OCI-LY7 (cell line): Measurements from ENCODE around the gene LONRF2. TPM values are rescaled to one million over a fixed set of nuclear protein-coding genes. Genes with fewer than 3 reads are reported as not detected.

ENCODE experiments used
- BruUV-seq: library from RNA; stranded (reverse); fragments of 400-500 nt; replicated peaks from 2 replicates; lab custom pipeline; 2021; lab: Mats Ljungman, UMichigan
- CTCF ChIA-PET: fragments of 300-600 bp; sonication (Branson Sonifier 250); formaldehyde crosslinking; loops from one replicate; lab custom pipeline; 2022; ENCODE audit warnings: antibody characterized with exemption; ENCODE audit not compliant: unreplicated experiment; lab: Charles Lee
- POLR2A ChIA-PET: fragments of 300-600 bp; sonication (Branson Sonifier 250); formaldehyde crosslinking; loops from one replicate; lab custom pipeline; 2022; ENCODE audit warnings: antibody characterized with exemption; lab: Charles Lee
- DNase-seq: peaks from one replicate; pipeline ENCODE4 v3.0.0-alpha.2; 2015; ENCODE audit warnings: low spot score
- H2AFZ ChIP-seq: fragments of 200-600 bp; sonication (generic), shearing (Covaris generic); 2 replicates; pipeline ENCODE4 v1.6.1; 2014; ENCODE audit warnings: mild to moderate bottlenecking, antibody characterized with exemption, low read length, moderate library complexity
- H3K27ac ChIP-seq: fragments of 200-600 bp; sonication (generic); 2 replicates; pipeline ENCODE4 v1.5.1; 2014; ENCODE audit warnings: mixed run types, low read depth, mild to moderate bottlenecking, moderate library complexity, low read length, inconsistent platforms; ENCODE audit not compliant: poor library complexity, severe bottlenecking
- H3K36me3 ChIP-seq: fragments of 200-600 bp; sonication (generic); 2 replicates; pipeline ENCODE4 v1.6.1; 2014; ENCODE audit warnings: mild to moderate bottlenecking, antibody characterized with exemption, low read length, moderate library complexity, mixed read lengths; ENCODE audit not compliant: insufficient read depth
- H3K4me1 ChIP-seq: fragments of 200-600 bp; sonication (generic); 2 replicates; pipeline ENCODE4 v1.5.1; 2014; ENCODE audit warnings: mild to moderate bottlenecking, low read length; ENCODE audit not compliant: insufficient read depth, poor library complexity, severe bottlenecking
- H3K4me2 ChIP-seq: fragments of 200-600 bp; sonication (generic); 2 replicates; pipeline ENCODE4 v1.6.1; 2014; ENCODE audit warnings: mild to moderate bottlenecking, low read length
- H3K4me3 ChIP-seq: fragments of 200-600 bp; sonication (generic); 2 replicates; pipeline ENCODE4 v1.5.1; 2014; ENCODE audit warnings: mild to moderate bottlenecking, low read depth, low read length; ENCODE audit not compliant: poor library complexity, severe bottlenecking
- H3K79me2 ChIP-seq: fragments of 200-600 bp; sonication (generic); 2 replicates; pipeline ENCODE4 v1.6.1; 2016; ENCODE audit warnings: low read depth, mild to moderate bottlenecking, low read length, moderate library complexity, mixed read lengths; ENCODE audit not compliant: insufficient read depth
- H3K9me2 ChIP-seq: fragments of 200-600 bp; sonication (generic); 2 replicates; pipeline ENCODE4 v1.6.1; 2016; ENCODE audit warnings: mild to moderate bottlenecking, low read length, mixed read lengths; ENCODE audit not compliant: insufficient read depth
- H3K9me3 ChIP-seq: fragments of 200-600 bp; sonication (generic); 2 replicates; pipeline ENCODE4 v1.6.1; 2014; ENCODE audit warnings: mild to moderate bottlenecking, mixed run types, low read length, mixed read lengths
- H4K20me1 ChIP-seq: fragments of 200-600 bp; sonication (generic); 2 replicates; pipeline ENCODE4 v1.6.1; 2014; ENCODE audit warnings: mild to moderate bottlenecking, antibody characterized with exemption, low read length, moderate library complexity, mixed read lengths; ENCODE audit not compliant: insufficient read depth
- CTCF ChIP-seq: fragments of 200-600 bp; sonication (generic); conservative IDR thresholded peaks from 2 replicates; pipeline ENCODE4 v1.5.1; 2014; ENCODE audit warnings: mild to moderate bottlenecking, antibody characterized with exemption, low read length, moderate library complexity, mixed read lengths
- EZH2phosphoT487 ChIP-seq: fragments of 200-600 bp; sonication (generic); IDR thresholded peaks from 2 replicates; pipeline ENCODE4 v1.6.1; 2018; ENCODE audit warnings: low read depth, borderline replicate concordance, mild to moderate bottlenecking, mixed run types, antibody characterized with exemption, low read length, moderate library complexity, mixed read lengths
- intact Hi-C: fragments of 100-400 bp; cut with micrococcal nuclease; formaldehyde crosslinking; loops from one replicate; pipeline ENCODE4 v1.10.0; 2022; ENCODE audit not compliant: unreplicated experiment
- total RNA-seq, 2 experiments: library from RNA; depleted of rRNA in 1 of 2; stranded (reverse); fragments of >200 nt in 1 of 2; shearing (Covaris generic) in 1 of 2; gene quantifications; 2 replicates each; pipeline ENCODE4 v1.2.3, GENCODE V29; 2014 to 2022

LONRF2 gene
- total RNA-seq, 2 experiments from 2014 or later = not detected

GRCh38 chr2:100301881-100302584, 20.3 kb downstream of the LONRF2 start:
- POLR2A ChIA-PET = no interaction called here
- Histone ChIP-seq H3K4me1 (no peaks in the 10 kb centered on the region), H4K20me1 (no peaks in the 10 kb centered on the region), H3K9me3 (no peaks in the 10 kb centered on the region), H3K27ac (no peak overlapping the region), H3K4me3 (no peak overlapping the region), H3K79me2 (no peaks in the 10 kb centered on the region), H2AFZ (no peak overlapping the region), H3K4me2 (no peak overlapping the region), H3K36me3 (no peaks in the 10 kb centered on the region), H3K9me2 (no peaks in the 10 kb centered on the region)
- CTCF ChIA-PET = no interaction called here
- intact Hi-C loops = no loop called here
- no peak for DNase-seq
- TF ChIP-seq CTCF (no peak), EZH2phosphoT487 (no peak)
- BruUV-seq = no TSS peak

GRCh38 chr2:100299548-100299947, 22.8 kb downstream of the LONRF2 start:
- Histone ChIP-seq H3K4me2 (no peak overlapping the region), H2AFZ (no peak overlapping the region), H3K9me2 (no peaks in the 10 kb centered on the region), H3K4me1 (no peaks in the 10 kb centered on the region), H3K27ac (no peak overlapping the region), H3K36me3 (no peaks in the 10 kb centered on the region), H3K4me3 (no peak overlapping the region), H3K79me2 (no peaks in the 10 kb centered on the region), H3K9me3 (no peaks in the 10 kb centered on the region), H4K20me1 (no peaks in the 10 kb centered on the region)
- no TSS peak for BruUV-seq
- intact Hi-C loops = no loop called here
- CTCF ChIA-PET = no interaction called here
- no peak for TF ChIP-seq EZH2phosphoT487
- no peak for TF ChIP-seq CTCF
- DNase-seq = no peak
- POLR2A ChIA-PET = interaction anchor here (0.6 kb wide), 1 partner anchor 366 kb away, joined by 3 read pairs; no protein-coding TSS in a partner anchor

- H3K4me3 ChIP-seq = no peak overlapping the region
- intact Hi-C loops = no loop called here
- no peak for TF ChIP-seq EZH2phosphoT487
- TF ChIP-seq CTCF = no peak
Observed at GRCh38 chr2:100297511-100297910, 24.8 kb downstream of the LONRF2 start.

More at GRCh38 chr2:100297511-100297910, 24.8 kb downstream of the LONRF2 start:
- Histone ChIP-seq H3K9me3 (no peaks in the 10 kb centered on the region), H4K20me1 (no peaks in the 10 kb centered on the region), H3K27ac (no peak overlapping the region), H3K4me2 (no peak overlapping the region), H3K4me1 (no peaks in the 10 kb centered on the region), H3K9me2 (no peaks in the 10 kb centered on the region), H2AFZ (no peak overlapping the region), H3K36me3 (no peaks in the 10 kb centered on the region), H3K79me2 (no peaks in the 10 kb centered on the region)
- CTCF ChIA-PET = no interaction called here
- POLR2A ChIA-PET = interaction anchor here (1.4 kb wide), 1 partner anchor 9 kb away, joined by 3 read pairs; no protein-coding TSS in a partner anchor
- no TSS peak for BruUV-seq
- DNase-seq = no peak
